ENCODE measurements around the gene BMPR1B.
A peak's percentile ranks its signal among the peaks of the same experiment; 100 is the strongest.

BMPR1B gene

DNA sequence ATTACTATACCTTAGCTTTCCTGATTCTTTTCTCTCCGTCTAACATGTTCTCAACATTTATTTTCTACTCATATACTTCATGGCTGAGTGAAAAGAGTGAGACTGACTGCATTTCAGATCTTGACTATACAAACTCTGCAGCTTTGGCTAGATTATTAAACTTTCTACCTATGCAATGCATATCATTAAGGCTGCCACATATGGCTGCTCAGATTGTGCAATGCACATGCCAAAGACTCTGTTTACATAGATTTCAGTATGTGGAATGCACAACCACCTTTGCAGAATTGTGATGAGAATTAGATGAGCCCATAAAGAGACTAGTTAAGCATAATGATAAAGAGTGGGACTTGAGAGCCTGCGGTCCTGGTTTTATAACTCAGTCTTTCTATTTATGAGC, 196.5 kb downstream of the BMPR1B start:
- no peak for DNase-seq

DNA sequence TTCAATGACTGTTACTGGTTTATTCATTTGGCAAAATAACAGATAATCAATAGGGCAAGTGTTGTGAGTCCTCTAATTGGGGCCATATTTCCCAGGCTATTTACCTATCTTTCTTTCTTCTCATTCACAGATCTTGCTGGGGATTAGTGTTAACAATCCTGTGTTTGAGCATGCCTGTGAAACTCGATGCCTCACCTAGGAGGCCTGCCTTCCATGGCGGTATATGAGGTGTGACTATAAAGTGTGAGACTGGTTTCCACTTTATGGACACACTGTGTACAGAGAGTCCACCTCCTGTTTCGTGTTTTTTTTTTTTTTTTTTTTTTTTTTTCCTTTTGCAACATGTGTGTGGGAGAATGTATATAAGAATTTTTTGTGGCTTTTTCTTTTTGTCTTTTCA, 199.3 kb downstream of the BMPR1B start:
- no peak for DNase-seq

DNA sequence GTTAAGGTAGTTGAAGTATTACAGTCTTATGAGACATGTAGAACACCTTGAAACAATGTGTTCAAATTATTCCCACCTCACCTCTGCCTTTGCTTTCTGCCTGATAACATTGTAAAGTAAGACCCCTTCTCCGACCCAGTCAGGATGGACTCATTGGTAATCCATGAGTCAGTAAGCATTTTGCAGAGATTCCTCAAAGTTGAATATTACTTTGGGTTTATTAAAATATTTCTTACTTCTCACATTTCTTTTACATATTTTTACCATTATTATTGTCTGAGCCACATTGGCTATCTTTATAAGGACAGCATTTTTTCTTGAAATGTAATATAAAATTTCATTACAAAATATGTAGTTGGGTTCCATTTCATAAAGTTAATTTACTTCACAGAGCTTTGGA, 201.6 kb downstream of the BMPR1B start:
- no peak for DNase-seq

DNA sequence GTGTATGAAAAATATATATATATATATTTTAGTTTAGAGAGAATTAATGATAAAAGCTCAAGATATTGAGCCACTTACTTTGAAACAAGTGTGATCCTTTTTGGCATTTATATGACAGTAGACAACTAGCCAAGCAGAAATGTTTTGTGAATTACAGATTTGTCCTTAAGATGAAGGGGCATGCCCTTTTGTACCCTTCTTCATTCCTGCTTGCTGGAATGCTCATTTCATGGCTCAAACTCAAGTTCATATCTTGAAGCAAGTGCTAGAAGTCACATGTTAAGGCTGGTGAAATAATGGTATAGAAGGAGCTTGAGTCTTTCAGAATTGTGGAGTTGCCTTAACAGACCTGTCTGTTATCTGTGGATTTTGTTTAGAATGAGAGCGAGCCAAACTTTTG, 203.0 kb downstream of the BMPR1B start:
- no peak for DNase-seq

DNA sequence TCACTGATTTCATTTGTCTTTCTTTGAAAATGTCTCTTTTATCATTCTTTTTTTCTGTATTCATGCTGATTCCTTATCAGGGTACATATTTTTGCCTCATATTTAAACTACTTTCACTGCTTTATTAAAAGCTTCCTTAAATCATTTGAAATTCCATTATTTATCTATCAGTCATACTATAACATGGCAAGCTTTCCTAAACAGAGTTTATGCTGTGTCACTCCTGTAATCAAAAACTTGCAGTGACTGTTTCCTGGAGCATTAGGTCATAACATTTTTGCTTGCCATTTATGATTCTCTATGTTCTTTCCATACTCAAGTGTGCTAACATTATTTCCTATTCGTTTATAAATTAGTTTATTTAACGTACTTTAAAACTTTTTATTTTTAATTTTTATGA, 203.7 kb downstream of the BMPR1B start:
- no peak for DNase-seq

DNA sequence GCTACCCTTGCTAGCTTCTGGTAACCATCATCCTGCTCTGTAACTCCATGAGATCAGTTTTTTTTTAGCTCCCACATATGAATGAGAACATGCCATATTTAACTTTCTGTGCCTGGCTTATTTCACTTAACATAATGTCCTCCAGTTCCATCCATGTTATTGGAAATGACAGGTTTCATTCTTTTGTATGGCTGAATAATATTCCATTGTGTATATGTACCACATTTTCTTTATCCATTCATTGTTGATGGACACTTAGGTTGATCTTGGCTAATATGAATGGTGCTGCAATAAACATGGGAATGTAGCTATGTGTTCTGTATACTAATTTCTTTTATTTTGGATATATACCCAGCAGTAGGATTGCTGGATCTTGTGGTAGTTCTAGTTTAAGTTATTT, 204.7 kb downstream of the BMPR1B start:
- DNase-seq: no peak

DNA sequence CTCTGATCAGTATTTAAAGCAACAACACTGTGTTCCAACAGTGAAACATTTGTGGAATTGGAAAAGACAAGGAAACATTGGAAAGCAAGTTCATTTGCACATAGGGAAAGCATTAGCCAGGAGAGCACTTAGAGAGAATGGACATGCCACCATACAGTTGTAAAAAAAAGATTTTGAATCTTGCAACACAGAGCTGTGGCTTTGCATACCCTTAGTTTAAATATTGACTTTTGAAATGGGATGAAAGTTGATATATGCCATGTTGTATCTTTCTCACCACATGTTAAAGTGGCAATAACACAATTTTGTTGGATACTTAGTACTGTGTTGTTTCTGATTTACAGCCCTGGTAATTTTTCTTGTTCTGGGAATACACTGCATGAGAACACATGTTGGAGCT, 208.1 kb downstream of the BMPR1B start:
- DNase-seq: no peak

DNA sequence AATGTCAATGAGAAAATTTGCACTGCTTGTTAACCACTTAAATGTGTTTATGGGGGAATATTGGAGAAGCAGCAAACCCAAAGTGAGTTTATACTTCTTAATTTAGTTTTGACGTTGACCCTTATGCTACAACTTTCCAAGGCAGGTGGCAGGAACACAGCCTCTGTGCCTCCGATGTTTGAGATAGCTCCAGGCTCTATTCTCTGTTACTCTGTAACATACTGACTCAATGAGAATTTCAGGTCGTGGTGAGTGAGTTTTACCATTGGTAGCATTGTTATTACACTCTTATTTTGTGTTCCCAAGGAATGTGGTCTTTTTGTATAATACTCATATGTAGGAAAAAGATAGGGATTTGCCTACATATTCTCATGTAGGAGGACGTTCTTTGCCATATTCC, 210.7 kb downstream of the BMPR1B start:
- DNase-seq: no peak

DNA sequence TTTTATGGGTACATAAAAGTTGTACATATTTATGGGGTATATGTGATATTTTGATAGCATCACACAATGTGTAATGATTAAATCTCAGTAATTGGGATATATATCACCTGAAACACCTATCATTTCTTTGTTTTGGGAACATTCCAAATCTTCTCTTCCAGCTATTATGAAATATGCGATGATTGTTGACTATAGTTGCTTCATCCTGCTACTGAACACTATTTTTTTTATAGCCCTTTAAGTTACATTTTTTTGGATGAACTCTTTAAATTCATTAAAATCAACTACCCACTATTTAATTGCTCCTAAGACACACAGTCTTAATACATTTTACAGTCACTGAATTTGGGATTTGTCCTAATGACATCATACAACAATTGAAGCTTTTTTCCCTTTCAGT, 212.9 kb downstream of the BMPR1B start:
- no peak for DNase-seq

DNA sequence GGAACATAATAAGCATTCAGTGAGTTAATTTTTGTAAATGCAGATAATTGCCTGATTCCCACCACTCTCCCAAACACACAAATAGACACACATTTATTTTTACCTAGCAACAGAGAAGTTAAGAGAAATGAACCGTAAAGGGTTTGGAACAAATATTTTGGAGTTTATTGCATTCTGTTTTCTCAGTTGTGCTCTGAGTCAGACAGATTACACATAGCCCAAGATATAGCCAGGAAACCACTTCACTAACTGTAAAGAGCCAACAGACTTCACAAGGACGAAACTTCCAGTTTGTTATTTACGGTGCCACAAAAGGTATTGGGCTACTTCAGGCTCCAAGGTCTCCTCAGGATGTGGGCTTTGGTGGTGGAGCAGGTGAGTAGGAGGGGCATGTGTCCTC, 217.0 kb downstream of the BMPR1B start:
- no peak for DNase-seq

DNA sequence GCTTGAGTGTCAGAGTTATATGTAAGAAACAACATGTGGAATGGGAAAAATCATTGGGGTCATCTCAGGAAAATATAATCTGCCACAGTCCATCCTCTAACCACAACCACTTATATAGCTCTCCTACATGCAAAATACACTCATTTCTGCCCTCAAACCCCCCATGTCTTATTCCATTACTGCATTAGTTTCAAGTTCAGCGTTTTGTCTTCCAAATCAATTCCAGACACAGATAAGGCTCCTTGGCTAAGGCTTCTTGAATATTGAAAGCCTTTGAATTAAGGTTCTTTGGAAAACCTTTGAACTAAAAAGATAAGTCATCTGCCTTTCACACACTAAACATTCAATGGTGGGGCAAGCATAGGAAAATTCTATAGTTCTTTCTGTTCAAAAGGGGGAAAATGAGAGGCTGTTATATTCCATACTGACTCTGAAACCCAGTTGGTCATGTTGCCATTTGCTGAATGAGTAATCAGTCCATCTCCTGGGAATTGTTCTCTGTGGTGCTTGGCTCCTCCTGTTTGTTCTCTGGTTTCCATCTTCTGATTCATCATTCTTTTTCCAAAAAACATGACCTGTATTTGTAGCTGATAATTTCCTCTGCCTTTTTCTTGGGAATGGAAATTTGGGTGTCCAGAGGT, 218.7 kb downstream of the BMPR1B start:
- no peak for DNase-seq

DNA sequence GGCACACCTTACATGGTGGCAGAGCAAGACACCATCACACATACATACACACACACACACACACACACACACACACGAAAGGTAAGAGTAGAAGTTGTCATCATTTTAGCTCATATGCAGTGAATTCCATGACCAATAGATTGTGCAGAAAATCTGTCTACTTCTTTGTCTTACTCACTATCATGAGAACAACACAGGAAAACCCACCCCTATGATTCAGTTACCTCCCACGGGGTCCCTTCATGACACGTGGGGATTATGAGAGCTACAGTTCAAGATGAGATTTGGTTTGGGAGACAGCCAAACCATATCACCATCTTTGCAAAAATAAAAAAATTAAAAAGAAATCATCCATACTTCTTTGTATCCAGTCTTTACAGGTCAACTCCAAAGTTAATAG, 221.1 kb downstream of the BMPR1B start:
- no peak for DNase-seq

DNA sequence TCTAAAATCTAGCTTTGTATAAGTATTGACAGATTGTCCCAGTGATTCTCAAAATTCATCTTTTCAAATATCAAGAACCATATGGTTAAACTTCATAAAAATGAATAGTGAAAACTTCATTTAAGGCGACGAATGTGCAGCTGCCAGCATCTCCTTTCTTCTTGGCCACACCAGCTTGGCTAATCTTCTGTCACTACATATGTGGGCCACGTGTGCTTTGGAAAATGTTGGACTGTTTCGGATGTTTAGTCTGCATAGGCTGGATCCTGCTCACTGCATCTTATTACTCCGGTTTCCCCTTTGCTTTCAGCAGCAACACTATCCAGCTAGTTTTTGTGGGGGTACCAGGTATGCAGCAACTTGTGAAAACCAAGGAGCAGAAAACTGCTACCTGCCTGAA, 221.9 kb downstream of the BMPR1B start:
- DNase-seq: no peak

DNA sequence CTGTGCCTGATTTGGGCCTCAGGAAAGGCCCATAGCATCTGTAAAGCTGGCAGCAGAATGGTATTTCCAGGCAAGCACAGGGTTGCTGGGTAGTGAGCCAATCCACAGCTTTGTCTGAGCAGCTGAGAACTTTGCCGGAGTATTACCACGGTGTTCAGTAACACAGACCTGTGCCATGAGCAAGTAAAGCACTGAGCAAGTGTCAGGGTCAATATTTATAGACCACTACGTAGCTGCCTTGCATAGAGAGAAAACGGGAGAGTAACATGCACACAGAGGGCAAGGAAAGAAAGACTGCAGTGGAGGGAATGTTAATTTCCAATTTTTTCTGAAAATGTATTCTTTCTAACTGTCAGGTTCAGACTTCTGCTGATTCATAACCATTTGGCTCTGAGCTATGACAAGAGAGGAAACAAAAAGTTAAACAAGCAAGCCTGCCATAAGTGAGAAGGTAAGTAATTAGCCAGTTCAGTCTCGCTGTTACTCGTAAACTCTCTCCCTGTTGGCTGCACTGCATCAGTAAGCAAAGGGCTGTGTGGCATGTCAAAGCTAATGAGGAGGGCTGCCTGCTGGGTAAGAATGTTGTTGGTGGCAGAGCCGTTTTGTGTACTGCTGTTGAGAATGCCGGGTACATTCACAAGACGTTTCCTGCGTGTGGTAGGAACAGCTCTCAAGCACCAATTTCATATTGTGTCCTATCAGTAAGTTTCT, 238.1 kb downstream of the BMPR1B start:
- DNase-seq: peak in 34 of 56 donors; percentile 0 to 64 (median 10)

DNA sequence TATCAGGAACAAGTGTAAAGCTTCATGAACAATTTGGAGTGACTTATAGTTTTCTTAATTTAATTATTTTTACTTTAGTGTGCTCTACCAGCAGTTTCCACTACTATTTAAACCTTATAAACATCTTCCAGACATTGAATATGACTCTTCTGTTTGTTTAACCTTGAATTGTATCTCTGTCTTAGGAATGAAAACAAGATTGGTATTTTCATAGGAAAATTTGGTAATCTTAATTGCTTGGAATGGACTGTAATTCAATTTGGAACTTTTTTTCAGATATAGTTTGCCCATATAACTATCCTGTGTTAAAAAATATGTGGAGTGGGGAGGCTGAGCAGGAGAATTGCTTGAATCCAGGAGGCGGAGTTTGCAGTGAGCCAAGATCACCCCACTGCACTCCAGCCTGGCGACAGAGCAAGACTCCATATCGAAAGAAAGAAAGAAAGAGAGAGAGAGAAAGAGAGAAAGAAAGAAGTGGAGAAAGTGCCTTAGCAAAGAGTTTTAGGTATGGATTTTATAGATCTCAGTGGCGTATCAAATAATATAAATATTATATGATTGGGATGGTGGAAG, 242.4 kb downstream of the BMPR1B start:
- no peak for DNase-seq

DNA sequence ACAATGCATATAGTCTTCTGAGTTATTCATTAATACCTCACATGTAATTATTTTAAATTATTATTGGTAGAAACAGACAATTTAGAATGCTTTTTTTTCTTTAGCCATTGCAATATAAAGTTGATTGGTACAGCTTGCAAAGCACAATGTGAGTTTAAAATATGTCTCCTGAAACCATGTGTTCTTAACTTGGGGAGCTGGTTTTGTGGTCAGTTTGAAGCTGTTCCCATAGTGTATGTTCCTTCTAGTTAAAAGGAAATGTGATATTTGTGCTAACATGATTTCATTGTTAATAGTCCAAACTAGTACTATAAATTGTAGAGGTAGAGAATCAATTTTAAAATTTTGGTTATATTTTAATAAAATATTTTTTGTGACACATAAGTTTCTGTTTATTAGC, 247.2 kb downstream of the BMPR1B start:
- DNase-seq: no peak

DNA sequence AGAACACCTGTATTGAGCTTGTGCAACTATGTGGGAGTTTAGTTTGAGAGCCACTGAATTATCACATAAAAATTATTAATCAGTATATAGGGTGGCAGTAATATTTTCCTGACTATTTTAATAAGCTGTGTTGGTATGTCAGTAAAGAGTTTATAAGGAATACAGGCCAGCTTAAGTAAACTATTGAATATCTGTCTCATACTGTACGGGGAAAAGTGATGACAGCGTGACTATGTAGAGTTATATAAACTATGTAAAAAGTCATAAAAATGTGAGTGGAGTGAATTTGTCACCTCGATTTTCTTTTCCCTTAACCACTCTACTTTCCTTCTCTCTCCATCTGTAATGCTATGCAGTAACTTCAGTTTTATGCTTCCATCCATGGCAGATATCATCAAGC, 250.2 kb downstream of the BMPR1B start:
- no peak for DNase-seq

DNA sequence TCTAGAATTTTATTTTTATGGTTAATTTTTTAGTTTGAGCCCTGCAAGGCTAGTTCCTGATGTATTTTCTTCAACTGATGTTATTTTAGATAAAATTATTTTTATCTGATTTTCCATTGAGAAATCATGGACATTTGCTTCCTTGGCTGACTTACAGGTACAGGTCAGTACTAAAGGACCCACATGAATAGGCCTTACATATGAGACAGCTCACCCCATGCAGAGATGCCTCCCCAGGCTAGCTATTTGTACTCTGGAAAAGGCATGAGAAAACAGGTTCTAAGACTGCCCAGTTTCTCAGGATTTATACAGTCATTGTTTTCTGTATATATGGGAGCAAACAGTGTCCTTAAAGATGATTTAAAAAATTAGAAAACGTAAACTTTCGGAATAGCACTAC, 255.5 kb downstream of the BMPR1B start:
- no peak for DNase-seq

DNA sequence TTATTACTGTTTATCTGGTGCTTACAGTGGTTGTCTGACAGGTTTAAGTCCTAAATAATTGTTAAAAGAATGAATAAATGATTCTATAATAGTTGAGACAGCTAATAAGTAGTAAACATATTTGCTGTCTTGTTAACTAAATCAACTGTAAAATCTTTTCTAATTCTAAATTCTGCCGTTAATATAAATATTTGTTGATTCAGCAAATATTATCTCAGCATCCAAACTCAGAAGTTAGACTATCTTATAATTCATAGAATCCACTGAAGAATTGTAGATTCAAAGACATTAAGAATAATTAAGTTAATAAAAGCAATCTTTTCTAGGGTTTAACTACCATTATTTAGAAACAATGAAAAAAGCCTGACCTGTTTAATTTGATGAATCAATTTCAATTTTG, 256.3 kb downstream of the BMPR1B start:
- DNase-seq: no peak

DNA sequence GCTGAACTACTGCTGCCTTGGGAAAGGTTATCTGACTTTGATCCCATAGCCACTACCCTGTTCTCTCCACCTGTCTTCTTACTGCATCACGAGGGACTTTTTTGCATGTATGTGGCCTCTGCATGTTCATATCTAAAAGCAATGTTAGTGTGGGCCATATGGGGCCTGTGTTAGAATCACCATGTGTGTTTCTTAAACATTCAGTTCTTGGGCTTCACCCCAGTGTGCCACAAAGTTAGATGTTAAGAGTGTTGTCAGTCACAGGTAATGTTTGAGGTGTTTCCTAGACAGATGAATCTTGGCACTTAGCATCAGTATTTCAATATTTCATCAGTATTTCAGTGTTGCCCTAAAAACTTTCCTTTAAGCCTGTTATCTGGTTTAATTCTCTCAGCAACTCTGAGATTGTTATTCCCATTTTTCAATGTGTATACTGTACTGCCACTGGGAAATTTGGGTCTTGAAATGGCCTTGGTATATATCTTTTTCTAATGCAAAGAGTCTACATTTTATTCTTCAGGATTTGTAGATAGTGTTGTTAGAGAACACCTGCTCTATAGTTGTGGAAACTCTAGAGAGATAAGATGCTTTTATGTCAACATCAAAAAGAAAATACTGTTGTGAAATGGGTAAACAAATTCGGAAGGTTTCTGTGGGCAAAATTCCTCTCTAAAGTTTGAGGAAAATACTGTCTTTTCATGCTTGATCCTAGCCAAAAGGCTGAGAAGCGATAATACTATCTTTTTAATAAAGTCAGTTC, 259.7 kb downstream of the BMPR1B start:
- no peak for DNase-seq

DNA sequence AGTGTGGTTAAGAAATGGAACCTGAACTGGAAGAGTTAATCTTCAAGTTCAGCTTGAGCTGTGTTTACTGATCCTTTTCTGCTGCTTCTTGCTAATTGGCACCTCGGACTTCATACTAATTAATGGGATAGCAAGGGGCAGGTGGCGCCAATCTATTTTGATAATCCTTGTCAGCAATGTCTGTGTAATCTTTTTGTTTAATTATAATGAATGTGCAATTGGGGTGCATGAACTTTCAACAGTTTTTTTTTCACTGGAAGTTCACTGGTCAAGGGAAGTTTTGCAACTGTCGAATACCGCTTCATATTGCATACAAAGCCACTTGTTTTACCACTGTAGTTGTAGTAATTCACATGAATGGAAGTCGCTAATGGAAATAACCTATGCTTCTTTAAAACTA, 261.0 kb downstream of the BMPR1B start:
- no peak for DNase-seq

DNA sequence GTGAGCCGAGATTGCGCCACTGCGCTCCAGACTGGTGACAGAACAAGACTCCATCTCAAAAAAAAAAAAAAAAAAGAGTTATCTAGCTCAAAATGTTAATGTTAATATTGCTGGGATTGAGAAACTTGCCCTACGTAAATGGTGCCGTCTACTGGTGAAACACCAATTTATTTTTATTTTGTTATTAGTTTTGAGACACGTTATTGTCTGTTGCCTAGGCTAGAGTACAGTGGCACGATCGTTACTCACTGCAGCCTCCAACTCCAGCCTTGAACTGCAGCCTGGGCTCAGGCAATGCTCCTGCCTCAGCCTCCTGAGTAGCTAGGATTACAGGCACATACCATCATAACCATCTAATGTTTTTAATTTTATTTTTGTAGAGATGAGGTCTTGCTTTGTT, 262.8 kb downstream of the BMPR1B start:
- no peak for DNase-seq

DNA sequence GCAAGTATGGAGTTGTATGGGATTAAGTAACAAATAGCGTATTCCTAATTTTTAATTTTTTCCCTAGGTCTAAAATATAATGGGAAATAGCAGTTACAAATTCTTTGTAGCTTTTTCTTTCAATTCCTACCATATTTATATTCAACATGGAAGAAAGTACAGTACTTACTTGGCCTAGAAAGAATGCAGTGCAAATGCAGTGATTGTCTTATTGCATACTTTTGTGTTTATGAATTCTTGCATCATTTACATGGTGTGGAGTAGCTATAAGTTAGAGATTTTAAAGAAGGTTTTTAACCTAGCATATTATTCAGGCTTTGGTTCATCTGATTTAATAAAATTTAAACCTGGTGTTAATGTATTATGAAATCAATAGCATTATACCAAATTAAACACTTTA, 263.3 kb downstream of the BMPR1B start:
- DNase-seq: no peak

Measured in nucleus accumbens (tissue), 56 donors.